Lung microvascular endothelial cell (primary cell): ENCODE data around the gene LYSET. TPM values are rescaled to one million over a fixed set of nuclear protein-coding genes. Genes with fewer than 3 reads are reported as not detected.
"Not testable (repeated sequence)": the region's sequence is repeated elsewhere in the genome, so short reads cannot be mapped to it uniquely, and the experiment has no call there.

Source experiments
- DNase-seq, 2 donors: peaks; one replicate each; pipeline versions ENCODE4 v3.0.0 to v3.0.0-alpha.2; 2010; ENCODE audit warnings: low read depth in 2 of 2
- total RNA-seq: library from RNA; depleted of rRNA; stranded (reverse); fragments of >200 nt; gene quantifications from 2 replicates; pipeline ENCODE4 v1.2.1, GENCODE V29; 2014

Gene LYSET
- total RNA-seq, 1 donor from 2014 or later = 17.1 TPM

- DNase-seq = not testable (repeated sequence)
Observed at GRCh38 chr14:93168610-93169009, 16.5 kb upstream of the LYSET start.

GRCh38 chr14:93169619-93170018 lies 15.5 kb upstream of the LYSET start:
- DNase-seq = not testable (repeated sequence)

- not testable (repeated sequence) for DNase-seq
Observed at GRCh38 chr14:93170141-93170540, 15.0 kb upstream of the LYSET start.

- no peak for DNase-seq
Observed at GRCh38 chr14:93171376-93171775, 13.7 kb upstream of the LYSET start.

- peak in 1 of 2 donors; percentile 15 for DNase-seq
Observed at GRCh38 chr14:93173943-93174395, 11.1 kb upstream of the LYSET start.

GRCh38 chr14:93174731-93175130 lies 10.4 kb upstream of the LYSET start:
- DNase-seq = not testable (repeated sequence)

GRCh38 chr14:93175492-93175891 lies 9.6 kb upstream of the LYSET start:
- no peak for DNase-seq

GRCh38 chr14:93183596-93184317 lies 1.4 kb upstream of the LYSET start:
- no peak for DNase-seq

- DNase-seq = no peak
Observed at GRCh38 chr14:93185349-93185720, 218 bp downstream of the LYSET start.

GRCh38 chr14:93186466-93186865 lies 1.3 kb downstream of the LYSET start:
- DNase-seq = no peak

GRCh38 chr14:93186956-93187355 lies 1.8 kb downstream of the LYSET start:
- no peak for DNase-seq

- no peak for DNase-seq
Observed at GRCh38 chr14:93195316-93195999, 10.3 kb downstream of the LYSET start.

- DNase-seq = no peak
Observed at GRCh38 chr14:93199031-93199430, 13.9 kb downstream of the LYSET start.

GRCh38 chr14:93200553-93200952 lies 15.4 kb downstream of the LYSET start:
- no peak for DNase-seq

GRCh38 chr14:93201155-93201704 lies 16.1 kb downstream of the LYSET start:
- DNase-seq = no peak

- peak; percentile 97 for DNase-seq
Observed at GRCh38 chr14:93206793-93207467, 21.8 kb downstream of the LYSET start, which contains the start of the genes GON7 and UBR7. TSS of gene GON7 (minus strand) at chr14:93207065. CDS start at chr14:93207037, 28 bp downstream. TSS of gene UBR7 (plus strand) at chr14:93207256. CDS start at chr14:93207292, 36 bp downstream.

- DNase-seq = peak; percentile 66 to 70
Observed at GRCh38 chr14:93207468-93208308, 22.6 kb downstream of the LYSET start.

- no peak for DNase-seq
Observed at GRCh38 chr14:93212432-93212831, 27.3 kb downstream of the LYSET start.

- DNase-seq = no peak
Observed at GRCh38 chr14:93214598-93214997, 29.5 kb downstream of the LYSET start.

- DNase-seq = peak; percentile 71 to 79
Observed at GRCh38 chr14:93219103-93219726, 34.1 kb downstream of the LYSET start.
